Chondrocyte (in vitro differentiated cells): ENCODE data around the gene CPED1. TPM values are rescaled to one million over a fixed set of nuclear protein-coding genes. Genes with fewer than 3 reads are reported as not detected.

Experiments
- DNase-seq: peaks from one replicate; pipeline ENCODE4 v3.0.0; 2021; ENCODE audit warnings: mixed read lengths, low spot score
- H3K27ac Mint-ChIP-seq: one replicate; pipeline ENCODE4 v1.8.0; 2021; ENCODE audit warnings: mild to moderate bottlenecking, moderate library complexity, mixed read lengths; ENCODE audit not compliant: unreplicated experiment
- H3K27me3 Mint-ChIP-seq: 2 replicates; pipeline ENCODE4 v1.8.0; 2021; ENCODE audit warnings: low read depth, mixed read lengths
- H3K36me3 Mint-ChIP-seq: 2 replicates; pipeline ENCODE4 v1.8.0; 2021; ENCODE audit warnings: low read depth, mixed read lengths
- H3K4me1 Mint-ChIP-seq: 2 replicates; pipeline ENCODE4 v1.8.0; 2021; ENCODE audit warnings: low read depth, mild to moderate bottlenecking, mixed read lengths
- H3K4me3 Mint-ChIP-seq: one replicate; pipeline ENCODE4 v1.8.0; 2021; ENCODE audit warnings: mild to moderate bottlenecking, moderate library complexity, mixed read lengths; ENCODE audit not compliant: unreplicated experiment
- H3K9me3 Mint-ChIP-seq: 2 replicates; pipeline ENCODE4 v1.8.0; 2021; ENCODE audit warnings: low read depth, mixed read lengths
- total RNA-seq: library from RNA; stranded (reverse); gene quantifications from 3 replicates; pipeline ENCODE4 v1.2.1, GENCODE V29; 2021
- TF ChIP-seq, protein P1 (sequence below): fragments of 200-600 bp; sonication (generic); IDR thresholded peaks from 2 replicates; pipeline ENCODE4 v1.5.0; 2021; ENCODE audit warnings: antibody characterized with exemption, mild to moderate bottlenecking, moderate library complexity

CPED1 gene
- total RNA-seq, 1 donor from 2014 or later, result 2.8 TPM

DNA sequence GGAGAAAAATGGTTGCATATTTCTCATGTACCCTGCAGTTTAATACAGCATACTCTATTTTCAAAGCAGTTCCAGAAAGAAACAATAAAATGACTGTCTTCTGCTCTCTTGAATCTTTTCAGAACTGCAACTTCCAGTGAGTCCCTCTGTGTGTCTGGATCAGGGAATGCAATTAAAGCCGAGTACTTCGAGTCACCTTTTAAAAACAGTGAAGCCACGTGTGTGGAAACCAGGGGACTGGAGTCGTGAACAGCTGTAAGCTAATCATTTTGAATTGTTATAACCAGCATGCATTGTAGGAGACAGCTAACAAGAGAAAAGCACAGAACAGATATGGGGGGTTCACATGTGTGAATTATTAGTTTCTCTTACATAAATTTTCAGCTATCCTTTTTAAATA lies 109.1 kb downstream of the CPED1 start:
- Mint-ChIP-seq H3K27me3 (no peaks in the 10 kb centered on the region), H3K4me1 (peaks cover 4% of the 10 kb centered on the region)

DNA sequence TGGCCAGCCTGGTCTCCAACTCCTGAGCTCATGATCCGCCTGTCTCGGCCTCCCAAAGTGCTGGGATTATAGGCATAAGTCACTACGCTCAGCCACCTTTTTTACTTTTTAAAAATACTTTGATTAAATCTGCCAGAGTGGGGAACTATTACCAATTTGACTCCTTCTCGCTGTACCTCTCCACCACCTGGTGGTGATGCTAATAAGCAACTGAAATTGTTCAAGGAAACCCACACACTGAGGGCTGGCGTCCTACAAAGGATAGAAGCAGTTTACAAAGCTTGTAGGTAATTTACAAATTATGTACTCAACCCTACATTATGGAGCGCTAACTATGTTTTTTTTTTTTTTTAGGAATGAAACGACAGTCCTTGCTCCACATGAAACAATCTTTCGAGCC lies 111.1 kb downstream of the CPED1 start:
- Mint-ChIP-seq H3K9me3 (no peaks in the 10 kb centered on the region), H3K4me1 (no peaks in the 10 kb centered on the region), H3K36me3 (no peaks in the 10 kb centered on the region), H3K27ac (no peak overlapping the region), H3K4me3 (no peak overlapping the region), H3K27me3 (no peaks in the 10 kb centered on the region)
- DNase-seq, result no peak
- TF ChIP-seq, protein P1, sequence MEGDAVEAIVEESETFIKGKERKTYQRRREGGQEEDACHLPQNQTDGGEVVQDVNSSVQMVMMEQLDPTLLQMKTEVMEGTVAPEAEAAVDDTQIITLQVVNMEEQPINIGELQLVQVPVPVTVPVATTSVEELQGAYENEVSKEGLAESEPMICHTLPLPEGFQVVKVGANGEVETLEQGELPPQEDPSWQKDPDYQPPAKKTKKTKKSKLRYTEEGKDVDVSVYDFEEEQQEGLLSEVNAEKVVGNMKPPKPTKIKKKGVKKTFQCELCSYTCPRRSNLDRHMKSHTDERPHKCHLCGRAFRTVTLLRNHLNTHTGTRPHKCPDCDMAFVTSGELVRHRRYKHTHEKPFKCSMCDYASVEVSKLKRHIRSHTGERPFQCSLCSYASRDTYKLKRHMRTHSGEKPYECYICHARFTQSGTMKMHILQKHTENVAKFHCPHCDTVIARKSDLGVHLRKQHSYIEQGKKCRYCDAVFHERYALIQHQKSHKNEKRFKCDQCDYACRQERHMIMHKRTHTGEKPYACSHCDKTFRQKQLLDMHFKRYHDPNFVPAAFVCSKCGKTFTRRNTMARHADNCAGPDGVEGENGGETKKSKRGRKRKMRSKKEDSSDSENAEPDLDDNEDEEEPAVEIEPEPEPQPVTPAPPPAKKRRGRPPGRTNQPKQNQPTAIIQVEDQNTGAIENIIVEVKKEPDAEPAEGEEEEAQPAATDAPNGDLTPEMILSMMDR, result peak; percentile 34

More for the DNA sequence above, 109.1 kb downstream of the CPED1 start:
- no peak overlapping the region for H3K27ac Mint-ChIP-seq
- no peak overlapping the region for H3K4me3 Mint-ChIP-seq
- no peaks in the 10 kb centered on the region for H3K36me3 Mint-ChIP-seq
- no peak for DNase-seq
- no peaks in the 10 kb centered on the region for H3K9me3 Mint-ChIP-seq
- TF ChIP-seq, protein P1, result no peak

DNA sequence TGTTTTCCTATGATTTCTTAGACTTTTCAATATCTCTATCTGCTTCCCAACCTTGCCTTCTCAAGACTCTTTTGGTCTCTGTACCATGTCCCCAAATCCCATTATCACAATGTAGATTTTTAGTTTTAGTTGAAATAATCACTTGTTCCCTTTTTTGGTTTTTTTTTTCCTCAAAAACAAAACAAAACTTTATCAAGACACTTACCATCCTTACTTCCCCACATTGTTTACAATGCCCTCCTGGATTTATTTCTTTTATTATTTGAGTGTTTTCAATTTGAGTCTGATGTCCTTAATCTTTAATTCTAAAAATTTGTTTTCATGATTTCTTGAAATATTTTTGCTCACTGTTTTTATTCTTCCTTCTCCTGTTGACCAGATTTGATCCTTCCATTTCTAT lies 112.6 kb downstream of the CPED1 start:
- Mint-ChIP-seq H3K9me3 (no peaks in the 10 kb centered on the region), H3K27me3 (no peaks in the 10 kb centered on the region), H3K4me3 (no peak overlapping the region), H3K4me1 (no peaks in the 10 kb centered on the region), H3K36me3 (no peaks in the 10 kb centered on the region), H3K27ac (no peak overlapping the region)
- DNase-seq, result no peak
- TF ChIP-seq, protein P1, result no peak

DNA sequence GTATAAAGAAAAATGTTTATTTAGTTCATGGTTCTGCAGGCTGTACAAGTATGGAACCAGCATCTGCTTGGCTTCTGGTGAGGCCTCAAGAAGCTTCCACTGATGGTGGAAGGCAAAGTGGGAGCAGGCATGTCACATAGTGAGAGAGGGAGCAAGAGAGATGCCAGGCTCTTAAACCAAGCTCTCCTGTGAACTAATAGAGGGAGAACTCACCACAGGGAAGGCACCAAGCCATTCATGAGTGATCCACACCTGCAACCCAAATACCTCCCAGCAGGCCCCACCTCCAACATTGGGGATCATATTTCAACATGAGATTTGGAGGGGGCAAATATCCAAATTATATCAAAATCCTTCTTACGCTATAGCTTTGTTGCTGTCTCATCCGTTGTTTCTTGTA lies 113.1 kb downstream of the CPED1 start:
- H3K9me3 Mint-ChIP-seq, result no peaks in the 10 kb centered on the region

DNA sequence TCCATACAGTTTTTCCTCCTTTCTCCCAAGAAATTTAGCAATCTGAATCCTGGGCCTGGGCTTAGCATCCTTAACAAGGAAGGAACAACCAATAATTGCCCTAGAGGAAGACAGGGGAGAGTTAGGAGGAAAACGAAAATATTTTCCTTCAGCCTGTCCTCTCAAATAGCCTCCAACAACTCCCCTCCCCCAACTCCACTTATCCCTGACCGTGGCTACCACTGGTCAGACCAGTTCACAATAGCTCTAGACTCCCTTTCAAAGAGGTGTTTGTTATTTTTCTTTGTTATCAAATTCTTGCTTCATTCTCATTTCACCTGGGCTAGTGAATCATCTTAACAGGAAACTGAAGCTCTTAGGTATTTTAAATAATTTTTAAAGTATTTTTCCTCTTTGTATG lies 114.1 kb downstream of the CPED1 start:
- Mint-ChIP-seq H3K27me3 (no peaks in the 10 kb centered on the region), H3K36me3 (no peaks in the 10 kb centered on the region), H3K27ac (no peak overlapping the region), H3K4me1 (no peaks in the 10 kb centered on the region), H3K4me3 (no peak overlapping the region), H3K9me3 (no peaks in the 10 kb centered on the region)
- DNase-seq, result no peak
- TF ChIP-seq, protein P1, result no peak

More for the DNA sequence above, 113.1 kb downstream of the CPED1 start:
- no peak overlapping the region for H3K4me3 Mint-ChIP-seq
- no peaks in the 10 kb centered on the region for H3K27me3 Mint-ChIP-seq
- no peak overlapping the region for H3K27ac Mint-ChIP-seq
- no peaks in the 10 kb centered on the region for H3K4me1 Mint-ChIP-seq
- no peaks in the 10 kb centered on the region for H3K36me3 Mint-ChIP-seq
- TF ChIP-seq, protein P1, result no peak
- DNase-seq, result no peak
